Sigmoid colon (tissue), 7 donors: ENCODE results near the gene PCBP3. TPM values are rescaled to one million over a fixed set of nuclear protein-coding genes. Genes with fewer than 3 reads are reported as not detected.

ENCODE experiments used
- DNase-seq: peaks from one replicate; pipeline ENCODE4 v3.0.0-alpha.2; 2019
- H3K27ac ChIP-seq, 4 donors: fragments of 200-600 bp; sonication (generic); one replicate each; pipeline ENCODE4 v1.5.1; 2016 to 2019; ENCODE audit warnings: mild to moderate bottlenecking in 1 of 4
- H3K27me3 ChIP-seq, 3 donors: fragments of 200-600 bp; sonication (generic); one replicate each; pipeline ENCODE4 v1.5.1; 2019; ENCODE audit warnings: mild to moderate bottlenecking in 1 of 3
- H3K36me3 ChIP-seq, 4 donors: fragments of 200-600 bp; sonication (generic); one replicate each; pipeline ENCODE4 v1.5.1; 2016 to 2019
- H3K4me1 ChIP-seq, 4 donors: fragments of 200-600 bp; sonication (generic); one replicate each; pipeline ENCODE4 v1.5.1; 2017 to 2019
- H3K4me3 ChIP-seq, 4 donors: fragments of 200-600 bp; sonication (generic); one replicate each; pipeline ENCODE4 v1.5.1; 2017 to 2019; ENCODE audit warnings: mild to moderate bottlenecking in 2 of 4, moderate library complexity in 1 of 4
- H3K9me3 ChIP-seq, 4 donors: fragments of 200-600 bp in 3 of 4; sonication (generic) in 3 of 4; one replicate each; pipeline versions ENCODE4 v1.5.1 to v1.6.1; 2013 to 2019
- EP300 ChIP-seq, 4 donors: sonication (generic); formaldehyde crosslinking; IDR thresholded peaks; one replicate each; pipeline ENCODE4 v1.6.1; 2017; ENCODE audit warnings: antibody characterized with exemption in 4 of 4
- POLR2A ChIP-seq, 2 donors: fragments of 450-650 bp; IDR thresholded peaks; one replicate each; pipeline ENCODE4 v1.6.1; 2016; ENCODE audit warnings: antibody characterized with exemption in 2 of 2, mild to moderate bottlenecking in 2 of 2, moderate library complexity in 2 of 2
- POLR2AphosphoS5 ChIP-seq, 4 donors: sonication (generic); formaldehyde crosslinking; IDR thresholded peaks; one replicate each; pipeline ENCODE4 v1.6.1; 2017; ENCODE audit warnings: antibody characterized with exemption in 4 of 4
- WGBS, 2 donors: extraction: QIAGEN DNeasy Blood & Tissue Kit; methylation state at CpG; one replicate each; pipeline ENCODE4 v1.1.7; 2013; 5-methylcytosine and 5-hydroxymethylcytosine counted together
- intact Hi-C: fragments of 100-400 bp; cut with DNase I; formaldehyde crosslinking; loops from one replicate; pipeline ENCODE4 v1.15.1; 2023
- polyA plus RNA-seq, 3 donors: library from polyadenylated mRNA; stranded (reverse); fragments of 200-250 nt; gene quantifications; one replicate each; pipeline ENCODE4 v1.2.3, GENCODE V29; 2013
- total RNA-seq, 4 donors: library from RNA; depleted of rRNA; stranded (reverse); fragments of >200 nt; gene quantifications; one replicate each; pipeline ENCODE4 v1.1.0, GENCODE V29; 2016
- TF ChIP-seq, protein P1 (sequence below), 4 experiments: fragments of 450-650 bp in 3 of 4; fragments of 200-600 bp in 1 of 4; IDR thresholded peaks; one replicate each; pipeline ENCODE4 v1.5.1; 2016 to 2019; ENCODE audit warnings: antibody characterized with exemption in 4 of 4, mild to moderate bottlenecking in 3 of 4, moderate library complexity in 2 of 4
- donor health status: healthy with polysubstance abuse.
- donor health status: Bipolar disorder and iron deficiency.
- donor health status: healthy.

Gene PCBP3
- total and polyA plus RNA-seq, 7 donors, result 1.2 to 21.3 (median 8.2) TPM

DNA sequence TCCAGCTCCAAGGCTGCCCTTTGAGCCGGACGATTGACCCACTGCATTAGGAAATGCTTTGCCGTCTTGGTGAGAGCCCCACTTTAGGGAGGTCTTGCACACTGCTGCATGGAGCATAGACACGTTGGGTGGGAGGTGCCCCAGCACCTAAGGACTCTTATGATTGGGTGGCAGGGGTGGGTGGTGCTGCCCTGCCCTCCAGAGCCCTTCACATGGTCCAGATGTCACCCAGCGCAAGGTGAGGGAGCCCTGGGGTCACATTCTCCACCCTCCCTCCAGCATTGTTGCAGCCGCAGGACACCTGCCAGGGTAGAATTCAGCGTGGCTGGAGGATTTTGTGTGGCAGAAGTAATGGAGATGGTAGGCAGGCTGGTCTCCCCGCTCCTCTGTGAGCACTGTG, 200.7 kb downstream of the PCBP3 start:
- intact Hi-C loops, result no loop called here
- Histone ChIP-seq H3K27ac (peak overlapping the region in 2 of 4 donors; percentile 9 to 35), H3K36me3 (no peaks in the 10 kb centered on the region), H3K4me3 (no peak overlapping the region), H3K4me1 (peaks cover 0 to 29% (median 13%) of the 10 kb centered on the region in 4 donors), H3K9me3 (peaks cover 0 to 8% (median 4%) of the 10 kb centered on the region in 4 donors), H3K27me3 (no peaks in the 10 kb centered on the region)
- 87 to 88% methylated on average over 8 of the region's 8 CpGs for WGBS, 2 donors
- peak; percentile 59 for DNase-seq
- TF ChIP-seq, protein P1, sequence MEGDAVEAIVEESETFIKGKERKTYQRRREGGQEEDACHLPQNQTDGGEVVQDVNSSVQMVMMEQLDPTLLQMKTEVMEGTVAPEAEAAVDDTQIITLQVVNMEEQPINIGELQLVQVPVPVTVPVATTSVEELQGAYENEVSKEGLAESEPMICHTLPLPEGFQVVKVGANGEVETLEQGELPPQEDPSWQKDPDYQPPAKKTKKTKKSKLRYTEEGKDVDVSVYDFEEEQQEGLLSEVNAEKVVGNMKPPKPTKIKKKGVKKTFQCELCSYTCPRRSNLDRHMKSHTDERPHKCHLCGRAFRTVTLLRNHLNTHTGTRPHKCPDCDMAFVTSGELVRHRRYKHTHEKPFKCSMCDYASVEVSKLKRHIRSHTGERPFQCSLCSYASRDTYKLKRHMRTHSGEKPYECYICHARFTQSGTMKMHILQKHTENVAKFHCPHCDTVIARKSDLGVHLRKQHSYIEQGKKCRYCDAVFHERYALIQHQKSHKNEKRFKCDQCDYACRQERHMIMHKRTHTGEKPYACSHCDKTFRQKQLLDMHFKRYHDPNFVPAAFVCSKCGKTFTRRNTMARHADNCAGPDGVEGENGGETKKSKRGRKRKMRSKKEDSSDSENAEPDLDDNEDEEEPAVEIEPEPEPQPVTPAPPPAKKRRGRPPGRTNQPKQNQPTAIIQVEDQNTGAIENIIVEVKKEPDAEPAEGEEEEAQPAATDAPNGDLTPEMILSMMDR (IDR thresholded peaks at IDR 0.05), result no peak
- TF ChIP-seq EP300 (IDR thresholded peaks at IDR 0.05) (no peak), POLR2AphosphoS5 (IDR thresholded peaks at IDR 0.05) (no peak), POLR2A (IDR thresholded peaks at IDR 0.05) (no peak)

DNA sequence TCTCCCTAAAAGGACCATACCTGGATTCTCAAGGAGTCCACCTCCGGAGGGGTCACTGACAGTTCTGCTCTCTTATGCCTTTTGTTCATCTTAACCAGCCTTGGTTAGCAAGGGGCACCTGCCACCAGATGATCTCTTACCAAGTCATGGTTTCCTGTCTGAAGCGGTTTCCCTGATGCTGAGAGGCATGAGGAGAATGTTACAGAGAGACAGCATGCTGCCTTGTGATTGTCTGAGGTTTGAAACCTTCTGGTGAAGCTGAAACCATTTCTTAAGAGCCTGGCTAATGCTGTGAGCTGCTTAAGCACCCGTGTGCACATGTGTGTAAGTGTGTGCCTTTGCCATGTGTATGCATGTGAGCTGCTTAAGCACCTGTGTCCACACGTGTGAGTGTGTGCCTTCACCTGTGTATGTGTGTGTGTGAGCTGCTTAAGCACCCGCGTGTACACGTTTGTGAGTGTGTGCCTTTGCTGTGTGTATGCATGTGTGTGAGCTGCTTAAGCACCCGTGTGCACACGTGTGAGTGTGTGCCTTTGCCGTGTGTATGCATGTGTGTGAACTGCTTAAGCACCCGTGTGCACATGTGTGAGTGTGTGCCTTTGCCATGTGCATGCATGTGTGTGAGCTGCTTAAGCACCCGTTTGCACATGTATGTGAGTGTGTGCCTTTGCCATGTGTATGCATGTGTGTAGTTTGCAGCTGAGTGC, 201.7 kb downstream of the PCBP3 start:
- TF ChIP-seq, protein P1 (IDR thresholded peaks at IDR 0.05), result no peak
- TF ChIP-seq POLR2AphosphoS5 (IDR thresholded peaks at IDR 0.05), result no peak

DNA sequence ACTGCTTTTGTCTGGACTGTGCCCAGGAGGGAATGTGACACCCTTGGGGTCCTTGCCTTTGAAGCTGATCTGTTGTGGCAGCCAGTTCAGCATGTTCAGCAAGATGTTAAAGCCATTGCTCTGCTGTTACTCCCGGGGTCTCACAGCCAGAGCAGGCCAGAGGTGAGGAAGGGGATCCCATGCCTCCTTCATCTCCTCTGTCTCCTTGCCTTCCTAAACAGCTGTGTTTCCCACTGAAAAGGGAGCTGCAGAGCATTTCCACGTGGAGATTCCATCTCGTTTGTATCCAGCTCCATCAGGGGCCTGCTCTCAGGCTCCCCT, 202.2 kb downstream of the PCBP3 start:
- H3K9me3 ChIP-seq, result peaks cover 0 to 5% (median 2%) of the 10 kb centered on the region in 4 donors
- TF ChIP-seq POLR2A (IDR thresholded peaks at IDR 0.05), result no peak
- no peak for TF ChIP-seq EP300 (IDR thresholded peaks at IDR 0.05)
- no peak for TF ChIP-seq POLR2AphosphoS5 (IDR thresholded peaks at IDR 0.05)
- TF ChIP-seq, protein P1 (IDR thresholded peaks at IDR 0.05), result no peak
- 50 to 62% methylated on average over 3 of the region's 3 CpGs for WGBS, 2 donors
- no peaks in the 10 kb centered on the region for H3K27me3 ChIP-seq
- H3K36me3 ChIP-seq, result no peaks in the 10 kb centered on the region
- H3K4me1 ChIP-seq, result peaks cover 0 to 29% (median 13%) of the 10 kb centered on the region in 4 donors
- peak; percentile 28 for DNase-seq
- intact Hi-C loops, result no loop called here
- peak overlapping the region in 1 of 4 donors; percentile 66 for H3K27ac ChIP-seq
- H3K4me3 ChIP-seq, result no peak overlapping the region

More for the DNA sequence above, 201.7 kb downstream of the PCBP3 start:
- Histone ChIP-seq H3K27ac (no peak overlapping the region), H3K4me1 (peaks cover 0 to 29% (median 13%) of the 10 kb centered on the region in 4 donors), H3K4me3 (no peak overlapping the region), H3K9me3 (peaks cover 0 to 8% (median 4%) of the 10 kb centered on the region in 4 donors), H3K27me3 (no peaks in the 10 kb centered on the region), H3K36me3 (no peaks in the 10 kb centered on the region)
- WGBS, 2 donors, result 87 to 89% methylated on average over 12 of the region's 12 CpGs
- DNase-seq, result peak; percentile 21
- intact Hi-C loops, result no loop called here

DNA sequence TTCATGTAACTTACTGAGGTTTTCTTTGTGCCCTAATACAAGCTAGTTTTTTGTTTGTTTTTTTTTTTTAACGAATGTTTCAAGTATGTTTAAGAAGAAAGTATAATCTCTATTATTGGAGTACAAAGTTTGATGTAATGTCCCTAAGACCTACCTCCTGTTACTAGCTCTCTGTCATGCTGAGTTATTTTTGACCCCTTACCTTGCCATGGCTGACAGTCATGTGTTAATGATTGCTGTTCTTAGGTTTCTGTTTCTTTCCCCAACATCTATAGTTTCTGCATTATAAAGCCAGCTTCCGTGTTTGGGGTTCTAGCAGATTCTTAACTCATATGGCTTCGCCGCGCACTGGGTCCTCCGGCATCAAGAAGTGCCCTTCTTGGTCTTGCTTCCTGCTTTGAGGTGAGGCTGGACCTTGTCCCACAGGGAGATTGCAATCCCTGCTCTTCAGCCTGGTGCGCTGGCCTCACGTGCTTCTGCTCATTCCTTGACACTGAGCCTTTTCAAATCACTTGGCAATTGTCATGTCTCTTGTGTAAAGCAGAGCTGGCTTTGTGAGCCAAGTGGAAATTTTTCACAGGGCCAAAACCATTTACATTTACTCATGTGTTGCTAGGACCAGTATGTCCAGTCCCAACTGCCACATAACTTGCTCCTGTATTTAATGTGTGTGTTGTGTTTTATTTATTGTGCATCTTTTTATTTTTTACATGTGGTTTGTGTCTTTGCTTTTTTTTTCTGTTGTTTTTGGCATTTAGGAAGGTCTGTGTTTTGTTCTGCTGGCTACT, 203.0 kb downstream of the PCBP3 start:
- Histone ChIP-seq H3K9me3 (no peaks in the 10 kb centered on the region), H3K27ac (peak overlapping the region in 3 of 4 donors; percentile 28 to 66 (median 50)), H3K4me1 (peaks cover 0 to 29% (median 13%) of the 10 kb centered on the region in 4 donors), H3K4me3 (no peak overlapping the region), H3K36me3 (no peaks in the 10 kb centered on the region), H3K27me3 (no peaks in the 10 kb centered on the region)
- intact Hi-C loops, result no loop called here
- WGBS, 2 donors, result 73 to 82% methylated on average over 8 of the region's 8 CpGs
- TF ChIP-seq EP300 (IDR thresholded peaks at IDR 0.05), result peak in 1 of 4 donors; percentile 62
- TF ChIP-seq POLR2AphosphoS5 (IDR thresholded peaks at IDR 0.05), result peak; percentile 39 to 89 (median 66)
- TF ChIP-seq POLR2A (IDR thresholded peaks at IDR 0.05), result no peak
- TF ChIP-seq, protein P1 (IDR thresholded peaks at IDR 0.05), result no peak
- DNase-seq, result peak; percentile 92
